GM19372 (cell line): ENCODE results near the gene ATP1B1.
"Not testable (repeated sequence)": the region's sequence is repeated elsewhere in the genome, so short reads cannot be mapped to it uniquely, and the experiment has no call there.

Source experiments
- ATAC-seq: cut with Tn5 transposase; IDR thresholded peaks from one replicate; pipeline ENCODE4 v1.9.1; 2021; ENCODE audit warnings: mild to moderate bottlenecking, low read depth, moderate library complexity; ENCODE audit not compliant: unreplicated experiment

Gene ATP1B1

GRCh38 chr1:169113613-169114119 lies 7.2 kb downstream of the ATP1B1 start:
- no peak for ATAC-seq

- peak; percentile 66 for ATAC-seq
Measured at GRCh38 chr1:169115891-169116585, 9.5 kb downstream of the ATP1B1 start.

GRCh38 chr1:169117014-169117413 lies 10.5 kb downstream of the ATP1B1 start:
- ATAC-seq, result no peak

- ATAC-seq, result no peak
Measured at GRCh38 chr1:169117599-169117998, 11.1 kb downstream of the ATP1B1 start.

- ATAC-seq, result no peak
Measured at GRCh38 chr1:169118227-169118626, 11.7 kb downstream of the ATP1B1 start.

- ATAC-seq, result no peak
Measured at GRCh38 chr1:169119405-169119804, 12.9 kb downstream of the ATP1B1 start.

- no peak for ATAC-seq
Measured at GRCh38 chr1:169120066-169120465, 13.6 kb downstream of the ATP1B1 start.

- no peak for ATAC-seq
Measured at GRCh38 chr1:169121146-169121923, 14.8 kb downstream of the ATP1B1 start.

GRCh38 chr1:169122976-169123375 lies 16.5 kb downstream of the ATP1B1 start:
- no peak for ATAC-seq

GRCh38 chr1:169124459-169124858 lies 18.0 kb downstream of the ATP1B1 start:
- no peak for ATAC-seq

- ATAC-seq, result not testable (repeated sequence)
Measured at GRCh38 chr1:169125597-169125996, 19.1 kb downstream of the ATP1B1 start.

- ATAC-seq, result no peak
Measured at GRCh38 chr1:169126335-169126734, 19.8 kb downstream of the ATP1B1 start.

- no peak for ATAC-seq
Measured at GRCh38 chr1:169127305-169127704, 20.8 kb downstream of the ATP1B1 start.

GRCh38 chr1:169128562-169128961 lies 22.1 kb downstream of the ATP1B1 start:
- no peak for ATAC-seq

GRCh38 chr1:169129109-169129784 lies 22.8 kb downstream of the ATP1B1 start:
- ATAC-seq, result no peak

GRCh38 chr1:169130683-169131082 lies 24.2 kb downstream of the ATP1B1 start:
- ATAC-seq, result no peak

GRCh38 chr1:169132512-169133227 lies 26.2 kb downstream of the ATP1B1 start:
- ATAC-seq, result no peak

- no peak for ATAC-seq
Measured at GRCh38 chr1:169133228-169133576, 26.7 kb downstream of the ATP1B1 start.

GRCh38 chr1:169133801-169134502 lies 27.5 kb downstream of the ATP1B1 start:
- ATAC-seq, result no peak

- no peak for ATAC-seq
Measured at GRCh38 chr1:169137357-169137756, 30.9 kb downstream of the ATP1B1 start.
